H1 (cell line): ENCODE results near the gene PDE9A. TPM values are rescaled to one million over a fixed set of nuclear protein-coding genes. Genes with fewer than 3 reads are reported as not detected.

ENCODE experiments used
- CTCF ChIA-PET: fragments of 300-600 bp; sonication (Branson Sonifier 250); formaldehyde crosslinking; loops from one replicate; lab custom pipeline; 2021; ENCODE audit not compliant: partially characterized antibody; lab: Charles Lee
- POLR2A ChIA-PET: fragments of 300-600 bp; sonication (Branson Sonifier 250); formaldehyde crosslinking; loops from one replicate; lab custom pipeline; 2021; ENCODE audit warnings: inconsistent platforms; ENCODE audit not compliant: partially characterized antibody; lab: Charles Lee
- DNase-seq, 2 experiments: peaks; one replicate each; pipeline versions ENCODE4 v3.0.0 to v3.0.0-alpha.2; 2010 to 2022; ENCODE audit warnings: low spot score in 2 of 2, low read depth in 1 of 2, mixed read lengths in 1 of 2
- FAIRE-seq: peaks from 2 replicates; lab custom pipeline; 2011; peaks lifted over from hg19 to GRCh38; lab: Jason Lieb, UNC
- H2AFZ ChIP-seq: 2 replicates; pipeline ENCODE4 v1.8.1; 2012; ENCODE audit warnings: low read length, inconsistent platforms
- H2AK5ac ChIP-seq: 2 replicates; pipeline ENCODE4 v1.6.1; 2013; ENCODE audit warnings: low read depth, low read length
- H2BK120ac ChIP-seq: replicated peaks from 2 replicates; pipeline ENCODE3; 2013; ENCODE audit warnings: low read depth, low read length, inconsistent platforms
- H2BK12ac ChIP-seq: 2 replicates; pipeline ENCODE4 v1.6.1; 2013; ENCODE audit warnings: low read depth, low read length
- H2BK15ac ChIP-seq: 2 replicates; pipeline ENCODE4 v1.6.1; 2013; ENCODE audit warnings: low read length
- H2BK20ac ChIP-seq: 2 replicates; pipeline ENCODE4 v1.6.1; 2013; ENCODE audit warnings: low read length
- H2BK5ac ChIP-seq: 2 replicates; pipeline ENCODE4 v1.6.1; 2013; ENCODE audit warnings: low read depth, low read length
- H3K14ac ChIP-seq: 2 replicates; pipeline ENCODE4 v1.6.1; 2013; ENCODE audit warnings: inconsistent platforms; ENCODE audit not compliant: insufficient read length
- H3K18ac ChIP-seq: 2 replicates; pipeline ENCODE4 v1.6.1; 2013; ENCODE audit warnings: low read length; ENCODE audit errors: extremely low read depth
- H3K23ac ChIP-seq: 2 replicates; pipeline ENCODE4 v1.6.1; 2013; ENCODE audit warnings: inconsistent platforms; ENCODE audit not compliant: insufficient read length
- H3K23me2 ChIP-seq: 2 replicates; pipeline ENCODE4 v1.6.1; 2013; ENCODE audit warnings: low read depth, low read length
- H3K27ac ChIP-seq: 2 replicates; pipeline ENCODE4 v1.6.1; 2011; ENCODE audit warnings: low read depth, low read length, inconsistent platforms
- H3K27me3 ChIP-seq, 4 experiments: replicated peaks in 1 of 4; 1 replicate in 1 of 4; 2 replicates in 3 of 4; pipeline versions ENCODE4 v1.6.1 to v1.8.1; 2011 to 2013; ENCODE audit warnings: low read length in 3 of 4, mild to moderate bottlenecking in 3 of 4, inconsistent platforms in 2 of 4, mixed read lengths in 2 of 4, moderate library complexity in 1 of 4; ENCODE audit not compliant: control insufficient read depth in 3 of 4, insufficient read depth in 3 of 4; ENCODE audit errors: extremely low read depth in 1 of 4
- H3K36me3 ChIP-seq, 4 experiments: 2 replicates each; pipeline versions ENCODE4 v1.6.1 to v1.8.1; 2011 to 2013; ENCODE audit warnings: mild to moderate bottlenecking in 4 of 4, low read length in 3 of 4, moderate library complexity in 2 of 4, control low read depth in 1 of 4, inconsistent platforms in 1 of 4; ENCODE audit not compliant: insufficient read depth in 4 of 4, control insufficient read depth in 2 of 4
- H3K4ac ChIP-seq: replicated peaks from 2 replicates; pipeline ENCODE3; 2013; ENCODE audit warnings: low read length, low read depth, mixed read lengths, inconsistent platforms; ENCODE audit not compliant: insufficient read length
- H3K4me1 ChIP-seq, 4 experiments: replicated peaks in 1 of 4; 1 replicate in 1 of 4; 2 replicates in 3 of 4; pipeline versions ENCODE4 v1.6.1 to v1.8.1; 2011 to 2013; ENCODE audit warnings: low read length in 3 of 4, inconsistent platforms in 2 of 4, mixed read lengths in 1 of 4; ENCODE audit not compliant: insufficient read depth in 4 of 4, control insufficient read depth in 3 of 4
- H3K4me2 ChIP-seq, 2 experiments: 2 replicates each; pipeline versions ENCODE4 v1.6.1 to v1.8.1; 2011 to 2013; ENCODE audit warnings: low read depth in 2 of 2, low read length in 2 of 2, control low read depth in 1 of 2, inconsistent platforms in 1 of 2, mild to moderate bottlenecking in 1 of 2; ENCODE audit not compliant: insufficient read depth in 1 of 2
- H3K4me3 ChIP-seq, 4 experiments: fragments of 200-600, 300-600 bp in 1 of 4; sonication (generic), shearing (Covaris generic), sonication (Bioruptor Twin) in 1 of 4; 2 replicates each; pipeline versions ENCODE4 v1.5.1 to v1.8.1; 2011 to 2016; ENCODE audit warnings: low read length in 4 of 4, low read depth in 3 of 4, control low read depth in 2 of 4, inconsistent platforms in 2 of 4, mild to moderate bottlenecking in 2 of 4, mixed read lengths in 1 of 4, moderate library complexity in 1 of 4; ENCODE audit not compliant: insufficient read depth in 2 of 4; ENCODE audit errors: extremely low read depth in 1 of 4
- H3K56ac ChIP-seq: replicated peaks from 2 replicates; pipeline ENCODE3; 2013; ENCODE audit warnings: low read depth, mild to moderate bottlenecking, mixed read lengths, low read length, inconsistent platforms; ENCODE audit not compliant: insufficient read length
- H3K79me1 ChIP-seq: 2 replicates; pipeline ENCODE4 v1.6.1; 2013; ENCODE audit warnings: low read depth, low read length, control low read depth
- H3K79me2 ChIP-seq, 2 experiments: 2 replicates each; pipeline versions ENCODE4 v1.6.1 to v1.8.1; 2012 to 2013; ENCODE audit warnings: low read length in 2 of 2, mild to moderate bottlenecking in 2 of 2, inconsistent platforms in 1 of 2; ENCODE audit not compliant: insufficient read depth in 2 of 2, control insufficient read depth in 1 of 2
- H3K9ac ChIP-seq, 4 experiments: replicated peaks in 1 of 4; 1 replicate in 1 of 4; 2 replicates in 3 of 4; pipeline versions ENCODE4 v1.6.1 to v1.8.1; 2011 to 2013; ENCODE audit warnings: low read depth in 3 of 4, low read length in 3 of 4, control low read depth in 2 of 4, mild to moderate bottlenecking in 2 of 4, moderate library complexity in 2 of 4, inconsistent platforms in 1 of 4; ENCODE audit errors: extremely low read depth in 1 of 4
- H3K9me3 ChIP-seq, 2 experiments: 2 replicates each; pipeline versions ENCODE4 v1.6.1 to v1.8.1; 2012 to 2013; ENCODE audit warnings: mild to moderate bottlenecking in 2 of 2, moderate library complexity in 2 of 2, control low read depth in 1 of 2, inconsistent platforms in 1 of 2, low read depth in 1 of 2, low read length in 1 of 2, mixed read lengths in 1 of 2; ENCODE audit not compliant: insufficient read depth in 2 of 2
- H4K20me1 ChIP-seq, 2 experiments: replicated peaks in 1 of 2; 2 replicates each; pipeline versions ENCODE3 to v1.8.1; 2011 to 2013; ENCODE audit warnings: inconsistent platforms in 2 of 2, low read length in 2 of 2, mild to moderate bottlenecking in 1 of 2; ENCODE audit not compliant: insufficient read depth in 2 of 2, control insufficient read depth in 1 of 2
- H4K5ac ChIP-seq: 2 replicates; pipeline ENCODE4 v1.6.1; 2013; ENCODE audit warnings: low read length, low read depth, mixed read lengths, inconsistent platforms; ENCODE audit not compliant: insufficient read length
- H4K8ac ChIP-seq: 2 replicates; pipeline ENCODE4 v1.8.0; 2013; ENCODE audit warnings: mild to moderate bottlenecking, moderate library complexity, low read length, inconsistent platforms; ENCODE audit not compliant: insufficient read depth; ENCODE audit errors: extremely low read depth
- H4K91ac ChIP-seq: replicated peaks from 2 replicates; pipeline ENCODE3; 2013; ENCODE audit warnings: low read length, mixed read lengths, inconsistent platforms; ENCODE audit not compliant: insufficient read length
- ATF2 ChIP-seq: IDR thresholded peaks from 2 replicates; pipeline ENCODE4 v1.6.1; 2012; ENCODE audit warnings: low read length, inconsistent platforms
- BACH1 ChIP-seq: IDR thresholded peaks from 2 replicates; pipeline ENCODE4 v1.6.1; 2012; ENCODE audit warnings: low read length, improper control_type of control experiment
- CHD2 ChIP-seq: IDR thresholded peaks from 2 replicates; pipeline ENCODE4 v1.6.1; 2012; ENCODE audit warnings: low read length, improper control_type of control experiment
- CTBP2 ChIP-seq: IDR thresholded peaks from 2 replicates; pipeline ENCODE4 v1.7.0; 2011; ENCODE audit warnings: borderline replicate concordance, mild to moderate bottlenecking, moderate library complexity, mixed read lengths, low read length; ENCODE audit not compliant: insufficient read depth, insufficient read length
- WGBS, 2 experiments: shearing (Covaris generic) in 1 of 2; methylation state at CpG; one replicate each; pipeline versions ENCODE4 v1.1.6 to v1.1.7; 2013 to 2015; ENCODE audit warnings: low lambda C conversion rate in 2 of 2, mixed read lengths in 2 of 2, inconsistent platforms in 1 of 2, low coverage in 1 of 2, missing lambda C conversion rate in 1 of 2; ENCODE audit not compliant: insufficient replicate concordance in 2 of 2, insufficient coverage in 1 of 2, insufficient read length in 1 of 2; ENCODE audit errors: extremely low coverage in 1 of 2, missing lambda C conversion rate in 1 of 2; 5-methylcytosine and 5-hydroxymethylcytosine counted together
- polyA plus RNA-seq, 7 experiments: library from polyadenylated mRNA; depleted of rRNA in 3 of 7; stranded (reverse) in 5 of 7; unstranded in 2 of 7; fragments of >200 nt in 5 of 7; fragments of 200-250 nt in 2 of 7; gene quantifications; 1 replicate in 5 of 7; 2 replicates in 1 of 7; 4 replicates in 1 of 7; pipeline versions ENCODE4 v1.2.1 to v1.2.3, GENCODE V29; 2011 to 2013; ENCODE audit warnings: missing spikeins in 2 of 7, mixed read lengths in 2 of 7
- total RNA-seq: library from RNA; stranded (reverse); fragmentation: NEBNext Ultra II Directional; extraction: Animal tissue kit (Norgen Biotek cat#: 25700); gene quantifications from 2 replicates; pipeline ENCODE4 v1.2.1, GENCODE V29; 2021

Gene PDE9A
- total and polyA plus RNA-seq, 2 of the 8 experiments (the other 6 are each of a cell fraction or from before 2014, with no cell fraction given) = 39.2 to 45.9 TPM

DNA sequence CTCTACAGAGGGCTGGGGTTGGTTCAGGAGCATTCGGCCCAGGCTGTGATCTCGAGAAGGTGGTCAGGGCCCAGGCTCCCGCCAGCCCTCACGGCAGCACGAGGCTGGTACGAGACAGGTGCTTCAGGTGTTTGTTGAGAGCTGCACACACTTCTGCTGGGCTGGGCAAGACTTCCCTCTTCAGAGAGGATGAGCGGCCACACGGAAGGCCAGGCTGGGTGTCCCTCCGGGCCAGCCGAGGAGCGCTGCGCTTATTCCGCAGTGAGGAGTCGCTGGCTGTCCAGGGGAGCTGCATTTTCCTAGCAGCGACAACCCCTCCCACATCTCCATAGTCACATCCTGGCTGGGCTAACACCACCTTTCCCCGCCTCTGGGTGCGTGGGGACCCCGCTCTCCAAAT is 50.5 kb downstream of the PDE9A start:
- Histone ChIP-seq H3K79me2 (no peaks in the 10 kb centered on the region), H3K36me3 (peaks cover 0 to 13% (median 6%) of the 10 kb centered on the region in 4 experiments; a peak in 5 of 8 replicates), H3K4me3 (no peak overlapping the region), H2AK5ac (no peak overlapping the region), H3K4ac (no peak overlapping the region), H4K8ac (0 out of 2 replicates have a peak overlapping the region, but pooled peaks have one; percentile 25), H3K56ac (no peak overlapping the region), H3K23ac (no peak overlapping the region), H3K9ac (no peak overlapping the region), H3K4me2 (no peak overlapping the region), H2AFZ (no peak overlapping the region), H4K91ac (no peak overlapping the region), H4K5ac (no peak overlapping the region), H3K9me3 (no peaks in the 10 kb centered on the region)
- WGBS, 2 experiments = 88% methylated on average over 18 of the region's 18 CpGs; no CpG with 5 or more reads in 1 of the 2 experiments
- DNase-seq (no peak), FAIRE-seq (no peak)
- TF ChIP-seq CHD2 (no peak), ATF2 (no peak), BACH1 (no peak), CTBP2 (no peak)
- TF ChIP-seq, all 59 proteins: peak for 0
- no peaks in the 10 kb centered on the region for H3K79me1 ChIP-seq
- no peak overlapping the region for H2BK15ac ChIP-seq
- H3K27ac ChIP-seq = no peak overlapping the region
- no peak overlapping the region for H2BK12ac ChIP-seq
- H3K14ac ChIP-seq = no peak overlapping the region
- H4K20me1 ChIP-seq = no peaks in the 10 kb centered on the region
- no peaks in the 10 kb centered on the region for H3K27me3 ChIP-seq
- H2BK20ac ChIP-seq = no peak overlapping the region
- ChIA-PET POLR2A (interaction anchor here (0.9 to 1.2 kb wide), 2 partner anchors 15 kb away, joined by 3 to 4 read pairs; no protein-coding TSS in a partner anchor), CTCF (interaction anchor here (0.8 to 2.0 kb wide), 5 partner anchors 8 to 129 kb away, joined by 3 to 5 read pairs (median 3); no protein-coding TSS in a partner anchor)
- no peak overlapping the region for H2BK120ac ChIP-seq
- H3K4me1 ChIP-seq = peaks cover 0 to 21% (median 14%) of the 10 kb centered on the region in 4 experiments; a peak in 6 of 7 replicates
- no peak overlapping the region; the same call in 1 of the 2 replicates for H2BK5ac ChIP-seq
- no peak overlapping the region for H3K18ac ChIP-seq
- no peaks in the 10 kb centered on the region for H3K23me2 ChIP-seq
